Hematopoietic multipotent progenitor cell treated with erythropoietin and hydrocortisone succinate and interleukin-3 and kit ligand, for 17 days (in vitro differentiated cells): ENCODE data around the gene EXOC3L4.

Experiments used
- DNase-seq: peaks from one replicate; pipeline ENCODE4 v3.0.0-alpha.2; 2015; ENCODE audit warnings: low spot score

The EXOC3L4 gene

GRCh38 chr14:103133210-103134140 lies 39.0 kb downstream of the EXOC3L4 start:
- DNase-seq: no peak

GRCh38 chr14:103134405-103134804 lies 39.9 kb downstream of the EXOC3L4 start:
- no peak for DNase-seq

DNA sequence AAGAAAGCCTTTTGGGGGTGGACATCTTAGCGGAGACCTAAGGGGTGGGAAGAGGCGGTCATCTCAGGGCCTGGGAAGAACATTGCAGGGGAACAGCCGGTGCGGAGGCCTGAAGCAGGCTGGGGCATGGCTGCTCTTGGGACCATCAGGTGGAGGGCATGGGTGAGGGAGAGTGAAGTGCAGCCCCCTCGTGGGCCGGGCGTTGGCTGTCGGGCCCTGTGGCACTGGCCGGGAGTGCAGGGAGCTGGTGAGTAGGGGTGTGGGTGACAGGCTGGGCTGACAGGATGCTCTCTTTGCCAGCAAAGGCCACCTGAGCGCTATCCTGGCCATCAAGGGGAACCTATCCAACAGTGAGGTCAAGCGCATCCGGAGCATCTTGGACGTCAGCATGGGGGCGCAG lies 40.4 kb downstream of the EXOC3L4 start:
- no peak for DNase-seq

- no peak for DNase-seq
Observed at GRCh38 chr14:103135333-103136260, 41.1 kb downstream of the EXOC3L4 start.

GRCh38 chr14:103136388-103137271 lies 42.1 kb downstream of the EXOC3L4 start:
- peak; percentile 58 for DNase-seq

GRCh38 chr14:103137689-103138300 lies 43.3 kb downstream of the EXOC3L4 start:
- DNase-seq: no peak

GRCh38 chr14:103138301-103139131 lies 44.0 kb downstream of the EXOC3L4 start:
- DNase-seq: no peak

DNA sequence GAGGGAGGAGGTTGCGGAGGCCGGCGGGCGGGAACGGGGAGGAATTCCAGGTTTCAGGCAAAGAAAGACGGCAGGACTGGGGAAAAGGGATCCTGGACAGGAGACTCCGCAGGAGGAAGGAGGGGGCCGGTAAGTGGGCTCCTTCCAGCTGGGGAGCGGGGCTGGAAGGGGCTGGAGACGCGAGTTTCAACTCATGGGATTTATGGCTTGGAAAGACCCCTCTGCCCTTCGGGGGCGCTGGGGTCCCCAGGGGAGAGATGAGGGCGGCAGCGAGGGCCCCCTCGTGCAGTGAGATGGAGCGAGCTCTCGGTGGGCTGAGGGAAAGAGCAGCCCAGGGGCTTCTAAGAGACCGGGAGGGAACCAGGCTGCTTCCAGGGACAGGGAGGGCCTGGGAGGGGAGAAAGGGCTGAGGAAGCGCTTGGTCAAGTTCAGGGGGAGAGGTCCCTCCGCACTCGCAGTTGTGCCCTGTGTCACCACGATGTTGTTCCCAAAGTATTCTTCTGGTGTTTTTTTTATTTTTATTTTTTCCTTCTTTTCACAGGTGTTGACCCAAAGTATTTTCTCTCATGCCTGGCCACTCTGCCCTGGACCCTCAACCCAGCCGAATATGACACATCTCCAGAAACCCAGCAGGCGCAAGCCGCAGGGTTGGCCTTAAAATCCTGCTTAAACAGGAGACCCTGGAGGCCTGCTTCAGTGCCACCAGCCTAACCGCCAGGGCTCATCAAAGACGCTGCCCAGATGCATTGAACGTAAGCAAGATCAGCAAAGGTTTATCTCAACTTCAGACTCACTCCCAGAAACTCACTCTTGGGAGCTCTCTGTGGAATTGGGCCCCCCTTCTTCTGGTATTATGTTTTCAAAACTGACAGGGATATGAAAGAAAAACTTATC lies 44.9 kb downstream of the EXOC3L4 start:
- DNase-seq: no peak

DNA sequence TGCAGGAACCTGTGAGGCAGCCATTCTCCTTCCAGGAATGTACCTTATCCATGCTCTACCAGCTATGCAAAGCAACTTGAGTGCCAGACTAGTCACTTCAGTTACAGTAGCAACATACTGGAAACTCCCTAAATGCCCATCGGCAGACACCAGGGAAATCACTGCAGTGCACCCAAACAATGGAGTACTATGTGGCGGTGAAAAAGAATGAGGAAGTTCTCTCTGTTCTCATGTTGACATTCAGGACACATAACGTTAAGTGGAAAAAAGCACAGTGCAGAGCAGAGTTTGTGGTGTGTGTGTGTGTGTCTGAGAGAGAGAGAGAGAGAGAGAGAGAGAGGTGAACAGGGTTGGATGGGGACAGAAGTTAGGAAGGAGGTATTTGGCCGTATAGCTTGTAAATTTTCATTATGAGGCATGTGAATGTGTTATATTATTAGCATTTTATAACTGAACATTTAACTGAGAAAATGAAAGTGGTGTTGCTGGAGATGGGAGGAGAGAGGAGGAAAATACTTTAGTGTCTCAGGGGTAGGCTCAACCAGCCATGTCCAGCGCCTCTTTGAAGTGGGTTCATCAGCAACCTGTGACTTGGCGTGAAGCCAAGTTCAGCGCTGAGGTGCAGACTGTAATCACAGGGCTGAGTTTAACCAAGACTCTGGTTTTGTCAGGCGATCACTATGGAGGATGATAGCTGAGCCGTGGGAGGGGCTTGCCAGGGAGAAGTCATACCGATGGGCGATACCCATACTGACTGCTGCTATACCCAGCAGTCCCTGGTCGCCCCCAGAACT lies 46.0 kb downstream of the EXOC3L4 start:
- peak; percentile 24 for DNase-seq

- DNase-seq: peak; percentile 33
Observed at GRCh38 chr14:103141117-103141796, 46.7 kb downstream of the EXOC3L4 start.

DNA sequence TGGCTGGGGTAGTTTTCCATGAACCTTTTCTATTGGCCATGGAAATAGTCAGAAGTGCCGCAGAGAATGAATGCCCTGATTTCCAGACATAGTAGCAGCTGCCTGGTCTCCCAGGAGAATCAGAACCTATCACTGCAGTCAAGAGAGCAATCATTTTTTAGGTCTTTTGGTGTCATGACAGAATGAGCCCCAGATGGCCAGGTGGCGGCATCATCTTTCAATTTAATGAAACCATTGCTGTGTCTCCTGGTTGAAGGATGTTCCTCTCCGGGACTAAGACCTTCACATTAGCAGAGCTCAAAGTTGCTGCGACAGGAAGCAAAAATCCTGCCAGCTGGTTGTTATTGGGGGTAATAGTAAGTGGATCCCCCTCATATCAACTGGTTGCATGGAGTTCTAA lies 47.5 kb downstream of the EXOC3L4 start:
- DNase-seq: no peak

DNA sequence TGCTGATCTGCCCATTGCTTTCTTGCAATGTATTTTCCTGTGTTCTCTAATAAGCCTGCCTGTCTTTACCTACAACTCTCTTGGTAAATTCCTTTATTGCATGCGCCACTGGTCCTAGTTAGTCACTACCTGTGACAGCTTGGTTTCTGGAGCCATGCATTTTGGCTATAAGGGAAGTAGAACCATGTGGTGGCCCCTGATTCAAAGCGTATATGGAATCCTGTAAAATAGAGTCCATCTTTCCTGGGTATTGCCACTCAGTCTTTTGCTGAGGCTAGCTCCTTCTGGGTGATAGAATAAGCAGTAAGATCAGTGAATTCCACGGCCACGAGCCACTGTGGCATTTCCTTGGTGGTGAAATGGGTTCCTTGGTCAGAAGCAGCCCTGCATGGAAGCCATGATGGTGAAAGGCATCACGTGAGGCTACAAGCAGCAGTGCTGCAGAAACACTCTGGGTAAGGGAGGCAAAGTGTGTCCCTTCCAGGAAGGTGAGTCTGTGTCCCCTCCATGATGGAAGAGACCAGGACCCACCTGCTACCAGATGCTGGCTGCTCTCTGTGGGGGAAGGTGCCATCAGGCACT lies 48.3 kb downstream of the EXOC3L4 start:
- no peak for DNase-seq

DNA sequence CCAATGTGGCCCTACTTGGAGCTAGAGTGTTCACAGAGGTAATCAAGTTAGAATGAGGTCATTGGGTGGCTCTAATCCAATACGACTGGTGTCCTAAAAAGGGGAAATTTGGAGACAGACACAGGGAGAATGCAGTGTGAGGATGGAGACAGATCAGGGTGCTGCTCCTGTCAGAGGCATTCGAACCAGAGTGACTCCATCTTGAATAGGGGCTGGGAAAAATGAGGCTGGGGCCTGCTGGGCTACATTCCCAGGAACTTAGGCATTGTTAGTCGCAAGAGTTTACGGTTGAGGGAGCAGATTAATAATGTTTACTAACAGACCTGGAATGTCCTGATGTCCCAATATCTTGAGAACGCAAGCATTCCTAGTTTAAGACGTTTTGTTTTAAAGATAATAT lies 49.0 kb downstream of the EXOC3L4 start:
- peak; percentile 14 for DNase-seq

GRCh38 chr14:103144085-103144484 lies 49.6 kb downstream of the EXOC3L4 start:
- peak; percentile 75 for DNase-seq

DNA sequence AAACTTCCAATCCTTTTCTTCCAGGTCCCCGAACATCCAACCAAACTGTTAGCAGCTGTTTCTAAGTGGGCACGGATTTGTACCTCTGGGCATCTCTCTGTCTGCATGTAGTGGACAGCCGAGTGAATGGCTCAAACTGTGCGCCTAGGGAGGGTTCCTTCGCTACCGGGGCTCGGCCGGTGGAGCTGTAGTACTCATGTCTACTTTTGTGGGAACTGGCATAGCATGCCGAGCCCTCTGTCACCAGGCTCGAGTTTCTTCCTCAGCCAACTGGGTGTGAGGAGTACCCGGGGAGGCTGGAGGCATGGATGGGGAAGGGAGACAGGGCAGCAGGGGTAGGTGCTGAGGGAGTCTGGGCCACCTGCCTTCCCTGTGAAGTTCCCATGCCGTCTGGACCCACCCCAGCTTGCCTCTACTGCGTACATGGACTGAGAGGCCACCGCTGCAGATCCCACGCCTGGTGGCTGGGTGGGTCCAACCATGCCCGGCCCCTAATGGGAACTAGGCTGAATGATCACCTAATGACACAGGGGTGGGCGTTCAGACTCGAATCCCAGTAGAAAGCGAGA lies 51.7 kb downstream of the EXOC3L4 start:
- no peak for DNase-seq

- no peak for DNase-seq
Observed at GRCh38 chr14:103149351-103150237, 55.1 kb downstream of the EXOC3L4 start.
